ENCODE results near the gene RGS5.
"Not testable (repeated sequence)": the region's sequence is repeated elsewhere in the genome, so short reads cannot be mapped to it uniquely, and the experiment has no call there.

Gene RGS5

DNA sequence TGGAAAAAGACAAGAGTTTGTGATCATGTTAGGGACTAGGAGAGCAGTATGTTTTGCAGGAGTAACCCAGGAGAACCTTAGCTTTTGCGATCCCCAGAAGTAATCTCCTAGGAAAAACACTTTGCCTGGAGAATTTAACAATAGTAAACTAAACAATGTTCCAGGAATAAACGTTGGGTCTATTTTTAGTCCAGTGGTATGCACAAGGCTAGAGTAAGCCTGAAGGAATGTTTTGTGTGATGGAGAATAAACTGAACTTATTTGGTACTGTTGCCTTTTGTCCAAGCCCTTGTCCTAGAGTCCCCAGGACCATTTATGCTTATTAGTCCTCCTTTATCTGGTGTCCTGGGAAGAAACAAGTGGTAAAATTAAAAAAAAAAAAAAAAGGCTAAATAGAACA lies 28.7 kb upstream of the RGS5 start:
- no peak overlapping the region for H3K4me3 ChIP-seq (ENCODE audit: low read depth, low read length)
- peaks cover 3% of the 10 kb centered on the region for H3K9me3 ChIP-seq (ENCODE audit: severe bottlenecking)
- TF ChIP-seq, protein P1, sequence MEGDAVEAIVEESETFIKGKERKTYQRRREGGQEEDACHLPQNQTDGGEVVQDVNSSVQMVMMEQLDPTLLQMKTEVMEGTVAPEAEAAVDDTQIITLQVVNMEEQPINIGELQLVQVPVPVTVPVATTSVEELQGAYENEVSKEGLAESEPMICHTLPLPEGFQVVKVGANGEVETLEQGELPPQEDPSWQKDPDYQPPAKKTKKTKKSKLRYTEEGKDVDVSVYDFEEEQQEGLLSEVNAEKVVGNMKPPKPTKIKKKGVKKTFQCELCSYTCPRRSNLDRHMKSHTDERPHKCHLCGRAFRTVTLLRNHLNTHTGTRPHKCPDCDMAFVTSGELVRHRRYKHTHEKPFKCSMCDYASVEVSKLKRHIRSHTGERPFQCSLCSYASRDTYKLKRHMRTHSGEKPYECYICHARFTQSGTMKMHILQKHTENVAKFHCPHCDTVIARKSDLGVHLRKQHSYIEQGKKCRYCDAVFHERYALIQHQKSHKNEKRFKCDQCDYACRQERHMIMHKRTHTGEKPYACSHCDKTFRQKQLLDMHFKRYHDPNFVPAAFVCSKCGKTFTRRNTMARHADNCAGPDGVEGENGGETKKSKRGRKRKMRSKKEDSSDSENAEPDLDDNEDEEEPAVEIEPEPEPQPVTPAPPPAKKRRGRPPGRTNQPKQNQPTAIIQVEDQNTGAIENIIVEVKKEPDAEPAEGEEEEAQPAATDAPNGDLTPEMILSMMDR (IDR thresholded peaks at IDR 0.05; ENCODE audit: low read depth, low read length): no peak
- no peaks in the 10 kb centered on the region for H3K36me3 ChIP-seq
- H3K27ac ChIP-seq: no peak overlapping the region
- H3K27me3 ChIP-seq (ENCODE audit: insufficient read depth, low read depth, severe bottlenecking): no peaks in the 10 kb centered on the region
- DNase-seq: no peak

DNA sequence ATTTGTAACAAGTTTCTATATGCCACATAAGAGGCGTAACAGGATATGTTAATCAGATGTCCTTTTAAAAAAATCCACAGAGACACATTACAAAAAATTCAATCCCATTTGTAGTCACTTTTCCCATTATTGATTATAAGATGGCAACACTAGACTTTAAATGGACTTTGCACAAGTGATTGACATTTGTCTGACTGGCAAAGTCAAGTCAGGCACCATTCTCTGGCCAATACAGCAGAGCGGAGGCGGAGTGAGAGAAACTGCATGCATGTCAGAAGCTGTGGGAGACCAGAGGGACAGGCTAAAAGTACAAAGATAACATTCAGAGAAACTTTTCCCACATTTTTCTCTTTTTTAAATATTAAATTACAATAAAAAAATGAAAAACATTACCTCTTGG lies 28.1 kb upstream of the RGS5 start:
- Histone ChIP-seq H3K9me3 (ENCODE audit: severe bottlenecking) (peaks cover 3% of the 10 kb centered on the region), H3K4me3 (ENCODE audit: low read depth, low read length) (no peak overlapping the region), H3K27ac (no peak overlapping the region), H3K27me3 (ENCODE audit: insufficient read depth, low read depth, severe bottlenecking) (no peaks in the 10 kb centered on the region), H3K36me3 (no peaks in the 10 kb centered on the region)
- no peak for DNase-seq
- TF ChIP-seq, protein P1 (IDR thresholded peaks at IDR 0.05; ENCODE audit: low read depth, low read length): no peak

GRCh38 chr1:163228271-163228670 lies 25.6 kb upstream of the RGS5 start:
- H3K27me3 ChIP-seq (ENCODE audit: insufficient read depth, low read depth, severe bottlenecking); DNase-seq; H3K27ac ChIP-seq; H3K9me3 ChIP-seq (ENCODE audit: severe bottlenecking); H3K4me3 ChIP-seq (ENCODE audit: low read depth, low read length); H3K36me3 ChIP-seq: not testable (repeated sequence)

- Histone ChIP-seq H3K4me3 (ENCODE audit: low read depth, low read length) (no peak overlapping the region), H3K27me3 (ENCODE audit: insufficient read depth, low read depth, severe bottlenecking) (no peaks in the 10 kb centered on the region), H3K9me3 (ENCODE audit: severe bottlenecking) (no peaks in the 10 kb centered on the region), H3K27ac (no peak overlapping the region), H3K36me3 (no peaks in the 10 kb centered on the region)
- TF ChIP-seq, protein P1 (IDR thresholded peaks at IDR 0.05; ENCODE audit: low read depth, low read length): no peak
- DNase-seq: no peak
These were observed 24.4 kb upstream of the RGS5 start for GRCh38 chr1:163227126-163227525.

DNA sequence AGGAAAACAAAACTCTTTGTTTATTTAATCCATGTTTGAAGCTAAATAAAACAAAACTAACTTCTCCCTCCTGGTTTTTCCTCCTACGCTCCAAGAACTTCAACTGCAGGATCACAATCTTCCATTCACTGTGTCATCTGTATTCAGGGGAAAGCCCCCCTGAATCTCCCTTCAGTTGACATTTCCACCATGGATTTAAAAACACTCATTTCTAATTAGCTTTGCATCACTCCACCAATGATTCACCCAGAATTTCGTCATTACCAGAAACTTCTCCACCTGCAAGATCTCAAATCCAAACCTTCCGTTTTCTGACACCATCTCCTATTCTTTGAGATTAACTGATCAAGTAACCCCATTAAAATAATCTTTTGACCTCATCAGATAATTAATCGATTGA lies 10.9 kb upstream of the RGS5 start:
- no peaks in the 10 kb centered on the region for H3K36me3 ChIP-seq

GRCh38 chr1:163211667-163212066 lies 9.0 kb upstream of the RGS5 start:
- TF ChIP-seq, protein P1 (IDR thresholded peaks at IDR 0.05; ENCODE audit: low read depth, low read length): no peak
- no peak for DNase-seq
- Histone ChIP-seq H3K27ac (no peak overlapping the region), H3K9me3 (ENCODE audit: severe bottlenecking) (no peaks in the 10 kb centered on the region), H3K4me3 (ENCODE audit: low read depth, low read length) (no peak overlapping the region), H3K36me3 (no peaks in the 10 kb centered on the region), H3K27me3 (ENCODE audit: insufficient read depth, low read depth, severe bottlenecking) (no peaks in the 10 kb centered on the region)

More for the DNA sequence above, 10.9 kb upstream of the RGS5 start:
- TF ChIP-seq, protein P1 (IDR thresholded peaks at IDR 0.05; ENCODE audit: low read depth, low read length): no peak
- Histone ChIP-seq H3K27me3 (ENCODE audit: insufficient read depth, low read depth, severe bottlenecking) (no peaks in the 10 kb centered on the region), H3K9me3 (ENCODE audit: severe bottlenecking) (no peaks in the 10 kb centered on the region), H3K4me3 (ENCODE audit: low read depth, low read length) (no peak overlapping the region), H3K27ac (no peak overlapping the region)
- DNase-seq: no peak

Data from WERI-Rb-1 (cell line).